ENCODE results near the gene SNX22.

The SNX22 gene

GRCh38 chr15:64144192-64144564 lies 7.4 kb upstream of the SNX22 start:
- no peak overlapping the region for H3K4me3 ChIP-seq (ENCODE audit: low read depth, low read length)
- DNase-seq (ENCODE audit: low read depth) = no peak
- TF ChIP-seq, protein P1, sequence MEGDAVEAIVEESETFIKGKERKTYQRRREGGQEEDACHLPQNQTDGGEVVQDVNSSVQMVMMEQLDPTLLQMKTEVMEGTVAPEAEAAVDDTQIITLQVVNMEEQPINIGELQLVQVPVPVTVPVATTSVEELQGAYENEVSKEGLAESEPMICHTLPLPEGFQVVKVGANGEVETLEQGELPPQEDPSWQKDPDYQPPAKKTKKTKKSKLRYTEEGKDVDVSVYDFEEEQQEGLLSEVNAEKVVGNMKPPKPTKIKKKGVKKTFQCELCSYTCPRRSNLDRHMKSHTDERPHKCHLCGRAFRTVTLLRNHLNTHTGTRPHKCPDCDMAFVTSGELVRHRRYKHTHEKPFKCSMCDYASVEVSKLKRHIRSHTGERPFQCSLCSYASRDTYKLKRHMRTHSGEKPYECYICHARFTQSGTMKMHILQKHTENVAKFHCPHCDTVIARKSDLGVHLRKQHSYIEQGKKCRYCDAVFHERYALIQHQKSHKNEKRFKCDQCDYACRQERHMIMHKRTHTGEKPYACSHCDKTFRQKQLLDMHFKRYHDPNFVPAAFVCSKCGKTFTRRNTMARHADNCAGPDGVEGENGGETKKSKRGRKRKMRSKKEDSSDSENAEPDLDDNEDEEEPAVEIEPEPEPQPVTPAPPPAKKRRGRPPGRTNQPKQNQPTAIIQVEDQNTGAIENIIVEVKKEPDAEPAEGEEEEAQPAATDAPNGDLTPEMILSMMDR (conservative IDR thresholded peaks at IDR 0.05; ENCODE audit: low read depth, low read length) = no peak

DNA sequence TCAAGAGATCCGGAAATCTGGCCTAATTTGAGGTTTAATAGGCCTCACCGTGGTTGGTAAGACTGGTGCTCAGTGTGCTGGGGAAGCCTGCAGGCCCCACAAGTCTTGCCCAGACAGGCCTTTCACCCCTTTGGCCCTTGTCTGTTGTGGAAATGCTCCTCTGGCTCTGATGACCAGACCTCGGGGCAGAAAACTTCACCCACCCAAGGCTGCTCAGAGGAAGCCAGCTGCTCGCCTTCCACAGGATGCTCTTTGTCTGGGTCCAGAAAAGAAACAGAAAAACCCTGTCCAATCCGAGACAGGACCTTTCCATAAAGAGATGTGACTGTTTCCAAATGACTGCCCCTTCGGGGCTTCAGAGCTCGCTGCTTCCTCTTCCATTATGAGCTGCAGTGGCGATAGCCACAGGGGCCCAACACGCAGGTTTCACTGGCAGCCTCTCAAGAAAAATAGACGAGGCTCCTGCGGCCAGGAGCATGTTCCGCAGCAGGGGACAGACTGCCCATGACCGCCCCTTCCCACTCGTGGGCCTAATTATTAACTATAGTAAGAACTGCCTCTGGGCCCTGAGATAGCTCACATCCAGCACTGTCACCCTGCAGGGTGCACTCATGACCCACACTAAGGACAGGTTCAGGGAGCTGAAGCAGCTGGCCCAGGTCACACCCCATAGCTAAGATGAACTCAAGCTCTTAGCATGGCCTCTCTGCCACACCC lies 6.8 kb upstream of the SNX22 start:
- TF ChIP-seq, protein P1 (conservative IDR thresholded peaks at IDR 0.05; ENCODE audit: low read depth, low read length) = no peak
- H3K4me3 ChIP-seq (ENCODE audit: low read depth, low read length) = no peak overlapping the region
- DNase-seq (ENCODE audit: low read depth) = no peak

DNA sequence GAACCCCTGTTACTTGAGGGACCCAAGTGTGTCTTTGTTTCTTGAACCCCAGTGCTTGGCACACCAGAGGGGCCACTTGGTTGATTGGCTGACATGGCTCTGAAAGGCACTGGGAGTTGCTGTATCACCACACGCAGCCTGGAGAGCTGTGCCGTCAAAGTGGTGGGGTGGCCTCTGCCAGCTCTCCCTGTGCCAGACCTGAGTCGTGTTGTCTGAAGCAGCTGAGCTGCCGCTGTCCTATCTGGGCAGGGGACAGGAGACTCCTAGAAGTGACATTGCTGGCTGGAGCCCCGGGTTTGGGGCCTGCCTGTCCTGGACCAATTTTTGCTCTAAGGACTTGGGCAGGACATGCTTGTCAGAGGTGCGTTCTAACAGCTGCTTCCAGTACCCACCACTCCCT lies 5.5 kb upstream of the SNX22 start:
- TF ChIP-seq, protein P1 (conservative IDR thresholded peaks at IDR 0.05; ENCODE audit: low read depth, low read length) = no peak
- no peak for DNase-seq (ENCODE audit: low read depth)
- H3K4me3 ChIP-seq (ENCODE audit: low read depth, low read length) = no peak overlapping the region

GRCh38 chr15:64146520-64146884 lies 5.0 kb upstream of the SNX22 start:
- H3K4me3 ChIP-seq (ENCODE audit: low read depth, low read length) = no peak overlapping the region

GRCh38 chr15:64146885-64147681 lies 4.4 kb upstream of the SNX22 start:
- TF ChIP-seq, protein P1 (conservative IDR thresholded peaks at IDR 0.05; ENCODE audit: low read depth, low read length) = no peak
- H3K4me3 ChIP-seq (ENCODE audit: low read depth, low read length) = peak overlapping the region; percentile 6
- DNase-seq (ENCODE audit: low read depth) = peak; percentile 82

More at GRCh38 chr15:64146520-64146884, 5.0 kb upstream of the SNX22 start:
- DNase-seq (ENCODE audit: low read depth) = no peak
- TF ChIP-seq, protein P1 (conservative IDR thresholded peaks at IDR 0.05; ENCODE audit: low read depth, low read length) = no peak

DNA sequence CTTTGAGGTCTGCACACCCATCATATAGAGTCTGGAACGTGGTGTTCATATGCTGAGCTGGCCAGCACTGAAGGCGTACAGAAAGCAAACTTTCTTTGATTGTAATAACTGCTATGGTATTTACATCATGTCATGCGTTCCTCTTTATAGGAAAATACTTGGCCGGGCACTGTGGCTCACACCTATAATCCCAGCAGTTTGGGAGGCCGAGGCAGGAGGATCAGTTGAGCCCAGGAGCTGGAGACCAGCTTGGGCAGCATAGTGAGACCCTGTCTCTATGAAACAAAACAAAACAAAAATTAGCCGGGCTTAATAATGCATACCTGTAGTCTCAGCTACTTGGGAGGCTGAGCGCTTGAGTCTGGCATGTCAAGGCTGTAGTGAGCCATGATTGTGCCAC lies 3.4 kb upstream of the SNX22 start:
- no peak for DNase-seq (ENCODE audit: low read depth)
- H3K4me3 ChIP-seq (ENCODE audit: low read depth, low read length) = no peak overlapping the region
- TF ChIP-seq, protein P1 (conservative IDR thresholded peaks at IDR 0.05; ENCODE audit: low read depth, low read length) = no peak

Data from choroid plexus epithelial cell (primary cell).